SK-N-SH (cell line): Measurements from ENCODE around the gene OVOL1. TPM values are rescaled to one million over a fixed set of nuclear protein-coding genes. Genes with fewer than 3 reads are reported as not detected.

Source experiments
- CTCF ChIA-PET: fragments of 300-600, 350-600 bp; formaldehyde crosslinking; extraction: SDS; loops from one replicate; lab custom pipeline; 2021; lab: Yijun Ruan, JAX
- POLR2A ChIA-PET: fragments of 350-600 bp; sonication (Branson Sonifier 250); formaldehyde crosslinking; extraction: SDS; loops from one replicate; lab custom pipeline; 2020; ENCODE audit warnings: antibody characterized with exemption, inconsistent platforms; lab: Yijun Ruan, JAX
- DNase-seq: peaks from one replicate; pipeline ENCODE4 v3.0.0; 2012
- H2AFZ ChIP-seq: fragments of 200-600 bp; sonication (generic); 2 replicates; pipeline ENCODE4 v1.8.1; 2016; ENCODE audit warnings: antibody characterized with exemption, mild to moderate bottlenecking, low read depth
- H3F3A ChIP-seq: fragments of 200-600 bp; sonication (generic); replicated peaks from 2 replicates; pipeline ENCODE3; 2016; ENCODE audit warnings: antibody characterized with exemption, mild to moderate bottlenecking; ENCODE audit not compliant: insufficient read depth
- H3K27ac ChIP-seq, 2 experiments: fragments of 200-500 bp in 1 of 2; fragments of 200-600 bp in 1 of 2; sonication (Bioruptor generic) in 1 of 2; sonication (generic), shearing (Covaris generic) in 1 of 2; 2 replicates each; pipeline versions ENCODE4 v1.5.1 to v1.6.1; 2014 to 2016; ENCODE audit warnings: low read depth in 2 of 2, inconsistent platforms in 1 of 2, low read length in 1 of 2, mild to moderate bottlenecking in 1 of 2, mixed read lengths in 1 of 2
- H3K27me3 ChIP-seq: fragments of 200-600 bp; sonication (generic), shearing (Covaris generic); 2 replicates; pipeline ENCODE4 v1.6.1; 2016; ENCODE audit warnings: mixed run types; ENCODE audit not compliant: insufficient read depth
- H3K36me3 ChIP-seq, 2 experiments: fragments of 200-500 bp in 1 of 2; fragments of 200-600 bp in 1 of 2; sonication (Bioruptor generic) in 1 of 2; sonication (generic) in 1 of 2; replicated peaks in 1 of 2; 2 replicates each; pipeline versions ENCODE3 to v1.5.1; 2014 to 2016; ENCODE audit warnings: low read length in 1 of 2, mild to moderate bottlenecking in 1 of 2; ENCODE audit not compliant: insufficient read depth in 2 of 2, control insufficient read depth in 1 of 2
- H3K4me1 ChIP-seq, 2 experiments: fragments of 200-500 bp in 1 of 2; fragments of 200-600 bp in 1 of 2; sonication (Bioruptor generic) in 1 of 2; sonication (generic), shearing (Covaris generic) in 1 of 2; 2 replicates each; pipeline versions ENCODE4 v1.5.1 to v1.6.1; 2014 to 2016; ENCODE audit warnings: low read depth in 1 of 2, low read length in 1 of 2, mixed run types in 1 of 2; ENCODE audit not compliant: insufficient read depth in 2 of 2, control insufficient read depth in 1 of 2
- H3K4me2 ChIP-seq: fragments of 200-600 bp; sonication (generic), shearing (Covaris generic); 2 replicates; pipeline ENCODE4 v1.6.1; 2017; ENCODE audit warnings: mixed run types
- H3K4me3 ChIP-seq, 2 experiments: fragments of 200-500 bp in 1 of 2; fragments of 200-600 bp in 1 of 2; sonication (Bioruptor generic) in 1 of 2; sonication (generic), shearing (Covaris generic) in 1 of 2; 2 replicates each; pipeline versions ENCODE4 v1.5.1 to v1.8.1; 2014 to 2016; ENCODE audit warnings: low read depth in 2 of 2, inconsistent platforms in 1 of 2, low read length in 1 of 2, mild to moderate bottlenecking in 1 of 2, mixed read lengths in 1 of 2, moderate library complexity in 1 of 2
- H3K79me2 ChIP-seq: fragments of 200-600 bp; sonication (generic); 2 replicates; pipeline ENCODE4 v1.8.1; 2017; ENCODE audit warnings: mild to moderate bottlenecking; ENCODE audit not compliant: insufficient read depth
- H3K9ac ChIP-seq: fragments of 200-600 bp; sonication (generic); 2 replicates; pipeline ENCODE4 v1.6.1; 2017; ENCODE audit warnings: mixed run types
- H3K9me2 ChIP-seq: fragments of 200-600 bp; sonication (generic); 2 replicates; pipeline ENCODE4 v1.6.1; 2017; ENCODE audit warnings: mixed run types
- H3K9me3 ChIP-seq: fragments of 200-600 bp; sonication (generic); 2 replicates; pipeline ENCODE4 v1.6.1; 2017; ENCODE audit warnings: mixed run types, mild to moderate bottlenecking, moderate library complexity
- H4K20me1 ChIP-seq: fragments of 200-600 bp; sonication (generic); 2 replicates; pipeline ENCODE4 v1.6.1; 2017; ENCODE audit warnings: mild to moderate bottlenecking, mixed run types; ENCODE audit not compliant: insufficient read depth
- CHD2 ChIP-seq: fragments of 150-350 bp; IDR thresholded peaks from 2 replicates; pipeline ENCODE4 v1.6.1; 2018; ENCODE audit warnings: low read length; ENCODE audit not compliant: partially characterized antibody
- ELF1 ChIP-seq: IDR thresholded peaks from 2 replicates; pipeline ENCODE4 v1.4.0; 2012
- EP300 ChIP-seq, 2 experiments: IDR thresholded peaks; 2 replicates each; pipeline versions ENCODE4 v1.4.0 to v1.6.1; 2012; ENCODE audit warnings: borderline replicate concordance in 1 of 2, low read depth in 1 of 2, low read length in 1 of 2
- EZH2phosphoT487 ChIP-seq: fragments of 200-600 bp; sonication (generic); IDR thresholded peaks from 2 replicates; pipeline ENCODE4 v1.6.1; 2017; ENCODE audit warnings: low read depth, mixed run types, mild to moderate bottlenecking, antibody characterized with exemption, moderate library complexity, borderline replicate concordance
- FOSL2 ChIP-seq: IDR thresholded peaks from 2 replicates; pipeline ENCODE4 v1.4.0; 2012; ENCODE audit warnings: low read depth, mild to moderate bottlenecking, moderate library complexity, borderline replicate concordance
- MEF2A ChIP-seq: IDR thresholded peaks from 2 replicates; pipeline ENCODE4 v1.4.0; 2012; ENCODE audit warnings: low read depth, borderline replicate concordance
- MXI1 ChIP-seq: IDR thresholded peaks from 2 replicates; pipeline ENCODE4 v1.6.1; 2012; ENCODE audit warnings: mild to moderate bottlenecking, low read depth, low read length, improper control_type of control experiment
- NFIC ChIP-seq: IDR thresholded peaks from 2 replicates; pipeline ENCODE4 v1.4.0; 2012; ENCODE audit warnings: borderline replicate concordance
- RCOR1 ChIP-seq: fragments of 150-350 bp; IDR thresholded peaks from 2 replicates; pipeline ENCODE4 v1.6.1; 2017; ENCODE audit warnings: antibody characterized with exemption, low read length
- RXRA ChIP-seq: IDR thresholded peaks from 2 replicates; pipeline ENCODE4 v1.4.0; 2012; ENCODE audit warnings: low read depth, mild to moderate bottlenecking, borderline replicate concordance
- SMC3 ChIP-seq: IDR thresholded peaks from 2 replicates; pipeline ENCODE4 v1.6.1; 2012; ENCODE audit warnings: low read depth, low read length, improper control_type of control experiment
- TCF12 ChIP-seq: IDR thresholded peaks from 2 replicates; pipeline ENCODE4 v1.4.0; 2012
- WGBS: methylation state at CpG from one replicate; pipeline ENCODE4 v1.1.6; 2017; ENCODE audit warnings: low lambda C conversion rate; 5-methylcytosine and 5-hydroxymethylcytosine counted together
- polyA plus RNA-seq, 3 experiments: library from polyadenylated mRNA; depleted of rRNA; stranded (reverse); fragments of >200 nt; gene quantifications; 2 replicates each; pipeline ENCODE4 v1.2.3, GENCODE V29; 2012
- TF ChIP-seq, protein P1 (sequence below): IDR thresholded peaks from 2 replicates; pipeline ENCODE4 v1.4.0; 2012; ENCODE audit warnings: low read depth, borderline replicate concordance
- TF ChIP-seq, protein P2 (sequence below): fragments of 150-350 bp; IDR thresholded peaks from 2 replicates; pipeline ENCODE4 v1.6.1; 2016; ENCODE audit warnings: mild to moderate bottlenecking, low read depth, low read length
- TF ChIP-seq, protein P3 (sequence below): IDR thresholded peaks from 2 replicates; pipeline ENCODE4 v1.6.1; 2012; ENCODE audit warnings: mild to moderate bottlenecking, low read depth, low read length, moderate library complexity

Gene OVOL1
- polyA plus RNA-seq, 1 of the 3 experiments (the other 2 are of a cell fraction) = not detected

DNA sequence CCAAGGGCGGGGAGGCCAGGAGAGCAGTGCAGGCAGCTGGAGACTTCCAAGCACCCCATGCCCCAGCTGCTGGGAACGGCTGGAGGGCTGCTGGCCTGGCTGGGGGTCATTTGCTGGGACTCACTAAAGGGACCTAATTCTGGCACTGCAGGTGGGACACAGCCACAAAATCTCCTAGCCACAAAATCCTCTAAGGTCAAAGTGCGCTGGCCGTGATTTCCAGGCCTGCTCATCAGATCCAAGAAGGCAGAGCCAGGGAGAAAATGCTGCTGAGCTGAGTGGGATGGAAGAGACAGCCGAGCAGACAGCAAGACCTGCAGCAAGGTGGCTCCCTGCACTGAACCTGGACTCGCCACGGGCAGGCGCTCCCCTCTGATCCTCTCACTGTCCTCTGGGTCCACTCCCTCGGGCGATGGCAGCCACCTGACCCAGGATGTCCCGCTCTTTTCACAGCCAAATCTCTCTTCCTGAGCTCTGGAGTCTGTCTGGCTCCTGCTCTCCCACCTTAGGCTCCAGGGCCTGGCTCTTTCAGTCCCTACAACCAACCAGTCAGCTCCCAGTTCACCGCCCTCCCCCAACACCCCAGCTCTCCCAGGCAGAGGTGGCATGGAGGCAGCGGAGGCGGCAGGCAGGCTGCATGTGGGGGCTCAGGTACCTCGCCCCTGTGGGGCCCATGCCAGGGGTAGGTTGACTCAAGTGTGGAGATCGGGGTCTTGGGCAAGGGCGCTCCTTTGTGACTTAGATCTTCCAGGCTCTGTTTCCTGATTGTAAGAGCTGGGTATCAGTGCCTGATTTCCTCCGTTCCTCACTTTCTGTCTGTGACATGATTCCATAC is 14.5 kb downstream of the OVOL1 start:
- POLR2A ChIA-PET = no interaction called here
- no peak for DNase-seq
- no peaks in the 10 kb centered on the region for H3F3A ChIP-seq
- TF ChIP-seq, protein P1, sequence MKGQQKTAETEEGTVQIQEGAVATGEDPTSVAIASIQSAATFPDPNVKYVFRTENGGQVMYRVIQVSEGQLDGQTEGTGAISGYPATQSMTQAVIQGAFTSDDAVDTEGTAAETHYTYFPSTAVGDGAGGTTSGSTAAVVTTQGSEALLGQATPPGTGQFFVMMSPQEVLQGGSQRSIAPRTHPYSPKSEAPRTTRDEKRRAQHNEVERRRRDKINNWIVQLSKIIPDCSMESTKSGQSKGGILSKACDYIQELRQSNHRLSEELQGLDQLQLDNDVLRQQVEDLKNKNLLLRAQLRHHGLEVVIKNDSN = no peak
- TF ChIP-seq RXRA = no peak
- TF ChIP-seq ELF1 = no peak
- TF ChIP-seq, protein P2, sequence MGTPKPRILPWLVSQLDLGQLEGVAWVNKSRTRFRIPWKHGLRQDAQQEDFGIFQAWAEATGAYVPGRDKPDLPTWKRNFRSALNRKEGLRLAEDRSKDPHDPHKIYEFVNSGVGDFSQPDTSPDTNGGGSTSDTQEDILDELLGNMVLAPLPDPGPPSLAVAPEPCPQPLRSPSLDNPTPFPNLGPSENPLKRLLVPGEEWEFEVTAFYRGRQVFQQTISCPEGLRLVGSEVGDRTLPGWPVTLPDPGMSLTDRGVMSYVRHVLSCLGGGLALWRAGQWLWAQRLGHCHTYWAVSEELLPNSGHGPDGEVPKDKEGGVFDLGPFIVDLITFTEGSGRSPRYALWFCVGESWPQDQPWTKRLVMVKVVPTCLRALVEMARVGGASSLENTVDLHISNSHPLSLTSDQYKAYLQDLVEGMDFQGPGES = no peak
- TF ChIP-seq RCOR1 = no peak
- TF ChIP-seq MEF2A = no peak
- TF ChIP-seq, protein P3, sequence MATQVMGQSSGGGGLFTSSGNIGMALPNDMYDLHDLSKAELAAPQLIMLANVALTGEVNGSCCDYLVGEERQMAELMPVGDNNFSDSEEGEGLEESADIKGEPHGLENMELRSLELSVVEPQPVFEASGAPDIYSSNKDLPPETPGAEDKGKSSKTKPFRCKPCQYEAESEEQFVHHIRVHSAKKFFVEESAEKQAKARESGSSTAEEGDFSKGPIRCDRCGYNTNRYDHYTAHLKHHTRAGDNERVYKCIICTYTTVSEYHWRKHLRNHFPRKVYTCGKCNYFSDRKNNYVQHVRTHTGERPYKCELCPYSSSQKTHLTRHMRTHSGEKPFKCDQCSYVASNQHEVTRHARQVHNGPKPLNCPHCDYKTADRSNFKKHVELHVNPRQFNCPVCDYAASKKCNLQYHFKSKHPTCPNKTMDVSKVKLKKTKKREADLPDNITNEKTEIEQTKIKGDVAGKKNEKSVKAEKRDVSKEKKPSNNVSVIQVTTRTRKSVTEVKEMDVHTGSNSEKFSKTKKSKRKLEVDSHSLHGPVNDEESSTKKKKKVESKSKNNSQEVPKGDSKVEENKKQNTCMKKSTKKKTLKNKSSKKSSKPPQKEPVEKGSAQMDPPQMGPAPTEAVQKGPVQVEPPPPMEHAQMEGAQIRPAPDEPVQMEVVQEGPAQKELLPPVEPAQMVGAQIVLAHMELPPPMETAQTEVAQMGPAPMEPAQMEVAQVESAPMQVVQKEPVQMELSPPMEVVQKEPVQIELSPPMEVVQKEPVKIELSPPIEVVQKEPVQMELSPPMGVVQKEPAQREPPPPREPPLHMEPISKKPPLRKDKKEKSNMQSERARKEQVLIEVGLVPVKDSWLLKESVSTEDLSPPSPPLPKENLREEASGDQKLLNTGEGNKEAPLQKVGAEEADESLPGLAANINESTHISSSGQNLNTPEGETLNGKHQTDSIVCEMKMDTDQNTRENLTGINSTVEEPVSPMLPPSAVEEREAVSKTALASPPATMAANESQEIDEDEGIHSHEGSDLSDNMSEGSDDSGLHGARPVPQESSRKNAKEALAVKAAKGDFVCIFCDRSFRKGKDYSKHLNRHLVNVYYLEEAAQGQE = no peak
- TF ChIP-seq EP300 (IDR thresholded peaks at IDR 0.05; ENCODE audit: borderline replicate concordance in 1 of 2, low read depth in 1 of 2, low read length in 1 of 2) = no peak
- no peak for TF ChIP-seq SMC3
- TF ChIP-seq TCF12 = no peak
- TF ChIP-seq CHD2 = no peak
- no peak for TF ChIP-seq EZH2phosphoT487
- TF ChIP-seq FOSL2 = no peak
- TF ChIP-seq MXI1 = no peak
- TF ChIP-seq NFIC = no peak
- TF ChIP-seq, all 33 proteins: peak for 0
- Histone ChIP-seq H3K36me3 (no peaks in the 10 kb centered on the region), H3K4me2 (no peak overlapping the region), H3K79me2 (no peaks in the 10 kb centered on the region), H3K9me3 (no peaks in the 10 kb centered on the region), H3K27ac (no peak overlapping the region), H3K9me2 (no peaks in the 10 kb centered on the region), H4K20me1 (no peaks in the 10 kb centered on the region), H3K9ac (no peak overlapping the region), H2AFZ (no peak overlapping the region), H3K4me1 (no peaks in the 10 kb centered on the region), H3K27me3 (peaks cover 35% of the 10 kb centered on the region; the same call in 1 of the 2 replicates), H3K4me3 (no peak overlapping the region)
- CTCF ChIA-PET = interaction anchor here (0.7 to 19.1 kb wide), 7 partner anchors 16 to 90 kb away, joined by 3 to 152 read pairs (median 7); partner anchors contain the start of genes AP5B1 and KAT5
- WGBS = 71% methylated on average over 15 of the region's 18 CpGs
